HepG2 (cell line): Measurements from ENCODE around the gene SYMPK. TPM values are rescaled to one million over a fixed set of nuclear protein-coding genes. Genes with fewer than 3 reads are reported as not detected.

Experiments
- CC2D1A ChIP-seq: sonication (generic); formaldehyde crosslinking; IDR thresholded peaks from 2 replicates; pipeline ENCODE4 v1.8.1; 2023; ENCODE audit warnings: mild to moderate bottlenecking, missing genetic modification reagents
- CCDC6 ChIP-seq: sonication (generic); formaldehyde crosslinking; IDR thresholded peaks from 2 replicates; pipeline ENCODE4 v1.8.1; 2022; ENCODE audit warnings: mild to moderate bottlenecking, missing genetic modification reagents, moderate library complexity
- KLF15 ChIP-seq: sonication (generic); formaldehyde crosslinking; IDR thresholded peaks from 2 replicates; pipeline ENCODE4 v1.8.1; 2023; ENCODE audit warnings: borderline replicate concordance, mild to moderate bottlenecking, inconsistent platforms, missing genetic modification reagents, mixed read lengths
- KMT2B ChIP-seq: IDR thresholded peaks from 2 replicates; pipeline ENCODE4 v1.6.1; 2016; ENCODE audit warnings: missing genetic modification reagents, missing compliant biosample characterization
- NFIC ChIP-seq: IDR thresholded peaks from 2 replicates; pipeline ENCODE4 v1.6.1; 2012; ENCODE audit warnings: mild to moderate bottlenecking, low read length, inconsistent platforms
- NFKBIZ ChIP-seq: IDR thresholded peaks from 2 replicates; pipeline ENCODE4 v1.6.1; 2018; ENCODE audit warnings: missing genetic modification reagents, missing compliant biosample characterization
- POLR2AphosphoS5 ChIP-seq: IDR thresholded peaks from 2 replicates; pipeline ENCODE4 v1.6.1; 2012; ENCODE audit warnings: low read depth, low read length
- REL ChIP-seq: sonication (generic); formaldehyde crosslinking; conservative IDR thresholded peaks from 2 replicates; pipeline ENCODE4 v1.8.0; 2022; ENCODE audit warnings: mild to moderate bottlenecking, missing genetic modification reagents, moderate library complexity
- SALL1 ChIP-seq: sonication (generic); formaldehyde crosslinking; IDR thresholded peaks from 2 replicates; pipeline ENCODE4 v1.8.0; 2022; ENCODE audit warnings: mild to moderate bottlenecking, missing genetic modification reagents
- STAG1 ChIP-seq: sonication (generic); formaldehyde crosslinking; IDR thresholded peaks from 2 replicates; pipeline ENCODE4 v1.4.0; 2020; ENCODE audit warnings: missing genetic modification reagents
- TEAD2 ChIP-seq: sonication (generic); formaldehyde crosslinking; IDR thresholded peaks from 2 replicates; pipeline ENCODE4 v1.9.0; 2021; ENCODE audit warnings: missing genetic modification reagents
- TOE1 ChIP-seq: sonication (generic); formaldehyde crosslinking; IDR thresholded peaks from 2 replicates; pipeline ENCODE4 v1.4.0; 2020; ENCODE audit warnings: mild to moderate bottlenecking, missing genetic modification reagents
- YY1 ChIP-seq: IDR thresholded peaks from 2 replicates; pipeline ENCODE4 v1.6.1; 2011; ENCODE audit warnings: low read length, low read depth, moderate library complexity, mild to moderate bottlenecking; ENCODE audit not compliant: insufficient read depth, insufficient replicate concordance
- ZNF292 ChIP-seq: sonication (generic); formaldehyde crosslinking; IDR thresholded peaks from 2 replicates; pipeline ENCODE4 v1.8.1; 2022; ENCODE audit warnings: mild to moderate bottlenecking, low read depth, missing genetic modification reagents, borderline replicate concordance
- ZNF333 ChIP-seq: sonication (generic); formaldehyde crosslinking; IDR thresholded peaks from 2 replicates; pipeline ENCODE4 v1.4.0; 2020; ENCODE audit warnings: mild to moderate bottlenecking, missing genetic modification reagents, borderline replicate concordance
- ZNF34 ChIP-seq: sonication (generic); formaldehyde crosslinking; IDR thresholded peaks from 2 replicates; pipeline ENCODE4 v1.4.0; 2020; ENCODE audit warnings: mild to moderate bottlenecking, missing genetic modification reagents, borderline replicate concordance
- ZNF441 ChIP-seq: sonication (generic); formaldehyde crosslinking; IDR thresholded peaks from 2 replicates; pipeline ENCODE4 v1.7.0; 2021; ENCODE audit warnings: missing genetic modification reagents, borderline replicate concordance
- ZNF672 ChIP-seq: sonication (generic); formaldehyde crosslinking; IDR thresholded peaks from 2 replicates; pipeline ENCODE4 v1.8.1; 2022; ENCODE audit warnings: missing genetic modification reagents
- ZNF766 ChIP-seq: sonication (generic); formaldehyde crosslinking; IDR thresholded peaks from 2 replicates; pipeline ENCODE4 v1.5.0; 2020; ENCODE audit warnings: missing genetic modification reagents, borderline replicate concordance
- ZNF841 ChIP-seq: sonication (generic); formaldehyde crosslinking; IDR thresholded peaks from 2 replicates; pipeline ENCODE4 v1.8.1; 2023; ENCODE audit warnings: missing genetic modification reagents, borderline replicate concordance
- polyA plus RNA-seq, 8 experiments: library from polyadenylated mRNA; depleted of rRNA in 3 of 8; stranded (reverse) in 7 of 8; unstranded in 1 of 8; fragments of >200 nt; fragmentation: Illumina TruSeq in 4 of 8; extraction: Trizol in 4 of 8; gene quantifications; 2 replicates each; pipeline versions ENCODE4 v1.2.1 to v1.2.3, GENCODE V29; 2011 to 2016; ENCODE audit warnings: low read depth in 4 of 8, missing spikeins in 1 of 8, mixed read lengths in 1 of 8; ENCODE audit not compliant: insufficient read depth in 1 of 8
- total RNA-seq, 5 experiments: library from RNA; depleted of rRNA; stranded (reverse); fragments of >200 nt; fragmentation: Illumina TruSeq; extraction: Trizol; gene quantifications; 2 replicates each; pipeline ENCODE4 v1.2.3, GENCODE V29; 2016; ENCODE audit warnings: low read depth in 1 of 5
- TF ChIP-seq, protein P1 (sequence below): sonication (generic); formaldehyde crosslinking; conservative IDR thresholded peaks from 2 replicates; pipeline ENCODE4 v1.4.0; 2020; ENCODE audit warnings: missing genetic modification reagents
- TF ChIP-seq, protein P2 (sequence below): IDR thresholded peaks from 2 replicates; pipeline ENCODE4 v1.6.1; 2016; ENCODE audit warnings: control low read depth
- TF ChIP-seq, protein P3 (sequence below): sonication (generic); formaldehyde crosslinking; IDR thresholded peaks from 2 replicates; pipeline ENCODE4 v1.8.0; 2022; ENCODE audit warnings: mild to moderate bottlenecking, missing genetic modification reagents; ENCODE audit not compliant: insufficient replicate concordance
- TF ChIP-seq, protein P4 (sequence below): sonication (generic); formaldehyde crosslinking; IDR thresholded peaks from 2 replicates; pipeline ENCODE4 v1.8.0; 2022; ENCODE audit warnings: mild to moderate bottlenecking, missing genetic modification reagents, moderate library complexity
- TF ChIP-seq, protein P5 (sequence below): sonication (generic); formaldehyde crosslinking; IDR thresholded peaks from 2 replicates; pipeline ENCODE4 v1.4.0; 2020; ENCODE audit warnings: mild to moderate bottlenecking, missing genetic modification reagents
- TF ChIP-seq, protein P6 (sequence below): sonication (generic); formaldehyde crosslinking; IDR thresholded peaks from 2 replicates; pipeline ENCODE4 v1.8.0; 2022; ENCODE audit warnings: mild to moderate bottlenecking, missing genetic modification reagents, borderline replicate concordance

The SYMPK gene
- total and polyA plus RNA-seq, 2 of the 13 experiments (the other 11 are each of a cell fraction or from before 2014, with no cell fraction given), result 21.9 to 55.7 TPM

DNA sequence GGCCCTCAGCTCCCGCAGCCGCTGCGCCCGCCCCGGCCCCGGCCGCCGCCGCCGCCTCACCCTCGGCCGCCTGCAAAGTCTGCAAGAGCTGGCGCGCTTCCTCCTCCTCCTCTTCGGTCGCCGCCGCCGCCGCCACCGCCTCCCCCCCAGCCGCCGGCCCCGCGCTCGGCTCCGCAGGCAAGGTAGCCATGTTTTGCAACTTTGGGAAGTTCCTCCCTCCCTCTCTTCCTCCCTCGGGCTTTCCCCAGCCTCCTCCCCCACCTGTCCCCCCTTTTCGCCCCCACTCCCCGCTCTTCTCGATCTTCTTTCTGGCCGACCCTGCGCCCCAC lies 94.3 kb downstream of the SYMPK start (continued):
- TF ChIP-seq, protein P1, sequence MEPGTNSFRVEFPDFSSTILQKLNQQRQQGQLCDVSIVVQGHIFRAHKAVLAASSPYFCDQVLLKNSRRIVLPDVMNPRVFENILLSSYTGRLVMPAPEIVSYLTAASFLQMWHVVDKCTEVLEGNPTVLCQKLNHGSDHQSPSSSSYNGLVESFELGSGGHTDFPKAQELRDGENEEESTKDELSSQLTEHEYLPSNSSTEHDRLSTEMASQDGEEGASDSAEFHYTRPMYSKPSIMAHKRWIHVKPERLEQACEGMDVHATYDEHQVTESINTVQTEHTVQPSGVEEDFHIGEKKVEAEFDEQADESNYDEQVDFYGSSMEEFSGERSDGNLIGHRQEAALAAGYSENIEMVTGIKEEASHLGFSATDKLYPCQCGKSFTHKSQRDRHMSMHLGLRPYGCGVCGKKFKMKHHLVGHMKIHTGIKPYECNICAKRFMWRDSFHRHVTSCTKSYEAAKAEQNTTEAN (CRISPR knock-in tag), result no peak
- no peak for TF ChIP-seq TOE1 (CRISPR knock-in tag)
- no peak for TF ChIP-seq STAG1 (CRISPR knock-in tag)
- TF ChIP-seq, protein P2, sequence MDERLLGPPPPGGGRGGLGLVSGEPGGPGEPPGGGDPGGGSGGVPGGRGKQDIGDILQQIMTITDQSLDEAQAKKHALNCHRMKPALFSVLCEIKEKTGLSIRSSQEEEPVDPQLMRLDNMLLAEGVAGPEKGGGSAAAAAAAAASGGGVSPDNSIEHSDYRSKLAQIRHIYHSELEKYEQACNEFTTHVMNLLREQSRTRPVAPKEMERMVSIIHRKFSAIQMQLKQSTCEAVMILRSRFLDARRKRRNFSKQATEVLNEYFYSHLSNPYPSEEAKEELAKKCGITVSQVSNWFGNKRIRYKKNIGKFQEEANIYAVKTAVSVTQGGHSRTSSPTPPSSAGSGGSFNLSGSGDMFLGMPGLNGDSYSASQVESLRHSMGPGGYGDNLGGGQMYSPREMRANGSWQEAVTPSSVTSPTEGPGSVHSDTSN (CRISPR knock-in tag), result no peak
- TF ChIP-seq ZNF841 (CRISPR knock-in tag), result 0 out of 2 replicates have a peak, but pooled peaks have one; percentile 55
- TF ChIP-seq CC2D1A (CRISPR knock-in tag), result no peak
- TF ChIP-seq KMT2B (CRISPR knock-in tag), result no peak
- TF ChIP-seq POLR2AphosphoS5, result no peak
- TF ChIP-seq ZNF672, result peak; percentile 72; the same call in 1 of the 2 replicates
- no peak for TF ChIP-seq KLF15 (CRISPR knock-in tag)
- TF ChIP-seq, protein P3, sequence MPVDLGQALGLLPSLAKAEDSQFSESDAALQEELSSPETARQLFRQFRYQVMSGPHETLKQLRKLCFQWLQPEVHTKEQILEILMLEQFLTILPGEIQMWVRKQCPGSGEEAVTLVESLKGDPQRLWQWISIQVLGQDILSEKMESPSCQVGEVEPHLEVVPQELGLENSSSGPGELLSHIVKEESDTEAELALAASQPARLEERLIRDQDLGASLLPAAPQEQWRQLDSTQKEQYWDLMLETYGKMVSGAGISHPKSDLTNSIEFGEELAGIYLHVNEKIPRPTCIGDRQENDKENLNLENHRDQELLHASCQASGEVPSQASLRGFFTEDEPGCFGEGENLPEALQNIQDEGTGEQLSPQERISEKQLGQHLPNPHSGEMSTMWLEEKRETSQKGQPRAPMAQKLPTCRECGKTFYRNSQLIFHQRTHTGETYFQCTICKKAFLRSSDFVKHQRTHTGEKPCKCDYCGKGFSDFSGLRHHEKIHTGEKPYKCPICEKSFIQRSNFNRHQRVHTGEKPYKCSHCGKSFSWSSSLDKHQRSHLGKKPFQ (CRISPR knock-in tag), result no peak
- no peak for TF ChIP-seq NFKBIZ (CRISPR knock-in tag)
- no peak for TF ChIP-seq ZNF292 (CRISPR knock-in tag)
- TF ChIP-seq ZNF441 (CRISPR knock-in tag), result no peak
- peak; percentile 48 for TF ChIP-seq YY1
- TF ChIP-seq ZNF333 (CRISPR knock-in tag), result no peak; the same call in 1 of the 2 replicates
- TF ChIP-seq CCDC6 (CRISPR knock-in tag), result no peak
- TF ChIP-seq ZNF34, result no peak
- no peak for TF ChIP-seq ZNF766 (CRISPR knock-in tag)
- no peak for TF ChIP-seq NFIC
- TF ChIP-seq SALL1 (CRISPR knock-in tag), result no peak
- TF ChIP-seq, protein P4, sequence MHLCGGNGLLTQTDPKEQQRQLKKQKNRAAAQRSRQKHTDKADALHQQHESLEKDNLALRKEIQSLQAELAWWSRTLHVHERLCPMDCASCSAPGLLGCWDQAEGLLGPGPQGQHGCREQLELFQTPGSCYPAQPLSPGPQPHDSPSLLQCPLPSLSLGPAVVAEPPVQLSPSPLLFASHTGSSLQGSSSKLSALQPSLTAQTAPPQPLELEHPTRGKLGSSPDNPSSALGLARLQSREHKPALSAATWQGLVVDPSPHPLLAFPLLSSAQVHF (CRISPR knock-in tag), result no peak
- no peak for TF ChIP-seq TEAD2 (CRISPR knock-in tag)
- TF ChIP-seq, protein P5, sequence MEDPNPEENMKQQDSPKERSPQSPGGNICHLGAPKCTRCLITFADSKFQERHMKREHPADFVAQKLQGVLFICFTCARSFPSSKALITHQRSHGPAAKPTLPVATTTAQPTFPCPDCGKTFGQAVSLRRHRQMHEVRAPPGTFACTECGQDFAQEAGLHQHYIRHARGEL, result no peak
- TF ChIP-seq, protein P6, sequence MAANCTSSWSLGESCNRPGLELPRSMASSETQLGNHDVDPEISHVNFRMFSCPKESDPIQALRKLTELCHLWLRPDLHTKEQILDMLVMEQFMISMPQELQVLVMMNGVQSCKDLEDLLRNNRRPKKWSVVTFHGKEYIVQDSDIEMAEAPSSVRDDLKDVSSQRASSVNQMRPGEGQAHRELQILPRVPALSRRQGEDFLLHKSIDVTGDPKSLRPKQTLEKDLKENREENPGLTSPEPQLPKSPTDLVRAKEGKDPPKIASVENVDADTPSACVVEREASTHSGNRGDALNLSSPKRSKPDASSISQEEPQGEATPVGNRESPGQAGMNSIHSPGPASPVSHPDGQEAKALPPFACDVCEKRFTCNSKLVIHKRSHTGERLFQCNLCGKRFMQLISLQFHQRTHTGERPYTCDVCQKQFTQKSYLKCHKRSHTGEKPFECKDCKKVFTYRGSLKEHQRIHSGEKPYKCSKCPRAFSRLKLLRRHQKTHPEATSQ (CRISPR knock-in tag), result no peak
- TF ChIP-seq REL (CRISPR knock-in tag), result peak; percentile 81
